KOPT-K1 (cell line): Measurements from ENCODE around the gene FZD10.

ENCODE experiments used
- H3K27ac ChIP-seq: fragments of 200-600 bp; sonication (generic); 2 replicates; pipeline ENCODE4 v1.5.1; 2016; ENCODE audit warnings: antibody characterized with exemption, mild to moderate bottlenecking, low read depth, low read length; ENCODE audit not compliant: poor library complexity, severe bottlenecking
- H3K36me3 ChIP-seq: fragments of 200-600 bp; sonication (generic); 2 replicates; pipeline ENCODE4 v1.5.1; 2017; ENCODE audit warnings: antibody characterized with exemption, mild to moderate bottlenecking, low read length, moderate library complexity; ENCODE audit not compliant: insufficient read depth
- H3K9me3 ChIP-seq: fragments of 200-600 bp; sonication (generic); 2 replicates; pipeline ENCODE4 v1.5.1; 2017; ENCODE audit warnings: antibody characterized with exemption, low read length, mild to moderate bottlenecking; ENCODE audit not compliant: insufficient read depth, poor library complexity, severe bottlenecking

Gene FZD10

DNA sequence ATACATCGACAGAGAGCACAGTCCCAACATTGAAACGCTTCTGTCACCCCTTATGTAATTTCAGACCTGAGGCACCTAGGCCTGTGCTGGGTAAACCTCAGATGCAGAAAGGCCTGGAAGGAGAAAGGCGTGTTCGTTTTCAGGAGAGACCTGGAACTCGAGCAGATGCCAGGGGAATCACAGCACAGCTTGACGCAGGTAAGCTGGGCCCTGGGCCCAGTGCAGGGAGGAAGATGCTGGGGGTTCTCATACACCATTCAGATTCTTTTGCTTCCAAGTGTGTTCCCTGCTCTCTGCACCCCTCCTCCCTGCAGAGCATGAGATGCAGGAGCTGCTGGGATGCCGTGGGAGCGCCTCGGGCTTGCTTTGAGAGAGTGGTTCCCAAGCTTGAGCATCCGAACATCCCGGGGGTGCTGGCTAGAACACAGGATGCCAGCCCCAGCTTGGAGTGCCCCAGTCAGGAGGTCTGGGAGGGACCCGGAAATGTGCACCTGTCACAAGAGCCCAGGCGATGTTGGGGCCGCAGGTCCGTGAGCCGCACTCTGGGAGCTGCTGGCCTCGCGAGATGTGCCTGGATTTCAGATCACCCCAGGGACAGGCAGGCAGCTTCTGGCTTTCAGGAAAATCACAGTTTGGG is 35.9 kb downstream of the FZD10 start:
- no peaks in the 10 kb centered on the region for H3K9me3 ChIP-seq
- H3K36me3 ChIP-seq, result no peaks in the 10 kb centered on the region
- no peak overlapping the region for H3K27ac ChIP-seq

DNA sequence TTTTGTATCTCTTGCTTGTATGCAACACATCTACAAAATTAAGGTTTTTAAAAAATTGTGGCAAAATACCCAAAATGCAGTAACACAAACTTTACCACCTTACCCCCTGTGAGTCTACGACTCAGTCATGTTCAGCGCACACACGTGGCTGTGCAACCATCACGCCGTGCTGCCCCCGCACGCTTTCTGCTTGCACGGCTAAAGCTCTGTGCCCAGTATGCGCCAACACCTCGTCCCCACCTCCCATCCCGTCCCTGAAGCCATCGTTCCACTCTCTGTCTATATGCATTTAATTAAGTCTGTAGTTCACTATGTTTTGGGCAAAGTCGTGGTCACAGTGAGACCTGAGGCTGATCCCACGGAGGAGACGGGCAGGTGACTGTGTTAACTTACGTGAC is 36.4 kb downstream of the FZD10 start:
- no peaks in the 10 kb centered on the region for H3K36me3 ChIP-seq
- no peaks in the 10 kb centered on the region for H3K9me3 ChIP-seq
- no peak overlapping the region for H3K27ac ChIP-seq

DNA sequence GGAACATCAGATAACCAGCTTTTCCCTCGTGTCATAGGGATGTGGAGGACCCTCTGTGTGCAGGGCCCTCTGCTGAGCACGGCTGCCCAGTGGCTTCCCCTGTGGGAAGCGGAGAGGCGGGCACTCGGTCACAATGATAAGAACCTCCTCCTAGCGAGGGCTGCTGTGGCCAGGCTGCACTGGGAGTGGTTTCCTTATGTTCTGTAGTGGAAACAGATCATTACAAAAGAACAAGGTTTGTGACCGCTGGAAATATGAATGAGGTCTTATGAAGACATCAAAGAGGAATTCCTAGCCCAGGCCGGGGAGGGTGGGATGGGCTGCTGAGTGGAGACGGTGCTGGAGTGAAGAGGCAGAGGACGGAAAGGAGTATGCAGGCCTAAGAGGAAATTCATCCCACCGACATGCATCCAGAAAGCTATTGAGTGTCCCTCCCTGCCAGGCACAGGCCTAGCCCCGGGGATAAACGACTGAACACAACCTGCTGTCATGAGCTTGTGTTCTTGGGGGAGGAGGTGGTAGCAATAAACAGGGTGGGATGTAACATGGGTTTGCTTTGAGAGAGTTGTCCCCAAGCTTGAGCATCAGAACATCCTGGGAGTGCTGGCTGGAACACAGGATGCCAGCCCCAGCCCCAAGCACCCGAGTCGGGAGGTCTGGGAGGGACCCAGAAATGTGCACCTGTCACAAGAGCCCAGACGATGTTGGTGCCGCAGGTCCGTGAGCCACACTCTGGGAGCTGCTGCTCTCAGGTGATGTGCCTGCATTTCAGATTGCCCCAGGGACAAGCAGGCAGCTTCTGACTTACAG is 37.5 kb downstream of the FZD10 start:
- Histone ChIP-seq H3K9me3 (no peaks in the 10 kb centered on the region), H3K27ac (no peak overlapping the region), H3K36me3 (no peaks in the 10 kb centered on the region)

DNA sequence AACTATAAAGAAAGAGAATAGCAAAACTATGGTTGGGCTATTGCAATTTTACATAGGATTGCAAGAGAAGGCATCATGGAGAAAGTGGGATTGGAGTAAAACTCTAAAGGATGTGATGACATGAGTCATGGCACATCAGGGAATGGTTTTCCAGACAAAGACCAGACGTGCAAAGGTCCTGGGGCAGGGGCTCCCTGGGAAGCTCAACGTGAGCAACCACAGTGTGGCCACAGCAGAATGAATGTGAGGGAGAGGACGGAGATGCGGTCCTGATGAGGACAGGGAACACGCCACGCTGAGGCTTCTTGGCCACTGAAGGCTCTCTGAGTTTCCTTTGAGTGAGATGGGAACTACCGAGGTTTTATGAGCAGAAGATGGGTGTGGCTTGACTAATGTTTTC is 38.2 kb downstream of the FZD10 start:
- no peaks in the 10 kb centered on the region for H3K36me3 ChIP-seq
- no peaks in the 10 kb centered on the region for H3K9me3 ChIP-seq
- H3K27ac ChIP-seq, result no peak overlapping the region

DNA sequence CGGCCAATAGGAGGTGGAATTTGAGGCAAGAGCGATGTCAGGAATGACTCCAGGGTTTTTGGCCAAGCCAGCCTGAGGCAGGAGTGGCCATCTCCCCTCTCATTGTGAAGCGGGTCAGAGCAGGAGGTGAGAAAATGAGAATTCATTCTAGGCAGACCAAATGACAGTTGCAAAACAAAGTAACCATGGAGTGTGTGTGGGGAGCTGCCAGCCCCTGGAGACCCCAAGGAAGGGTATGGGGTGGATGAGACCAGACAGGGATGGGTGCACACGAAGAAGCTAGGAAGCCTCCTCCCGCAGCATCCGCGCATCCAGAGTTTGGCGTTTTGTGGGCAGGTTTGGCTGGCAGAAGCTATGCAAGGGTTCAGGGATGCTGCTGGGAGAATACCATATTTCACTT is 38.8 kb downstream of the FZD10 start:
- H3K9me3 ChIP-seq, result no peaks in the 10 kb centered on the region
- no peak overlapping the region for H3K27ac ChIP-seq
- H3K36me3 ChIP-seq, result no peaks in the 10 kb centered on the region

DNA sequence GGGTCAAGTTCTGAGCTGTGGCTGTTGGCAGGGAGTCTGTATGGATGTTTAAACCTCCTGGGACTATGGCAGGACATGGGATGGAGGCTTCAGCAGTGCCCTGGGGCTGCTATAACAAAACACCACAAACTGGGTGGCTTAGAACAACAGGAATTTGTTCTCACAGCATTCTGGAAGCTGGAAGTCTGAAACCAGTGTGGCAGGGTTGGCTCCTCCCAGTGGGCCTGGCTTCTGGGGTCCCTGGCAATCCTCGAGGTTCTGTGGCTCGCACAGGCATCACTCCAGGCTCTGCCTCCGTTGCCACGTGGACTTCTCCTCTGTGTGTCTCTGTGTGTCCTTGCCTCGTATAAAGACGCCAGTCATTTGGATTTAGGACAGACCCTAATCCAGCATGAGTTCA is 39.9 kb downstream of the FZD10 start:
- H3K27ac ChIP-seq, result no peak overlapping the region
- no peaks in the 10 kb centered on the region for H3K36me3 ChIP-seq
- H3K9me3 ChIP-seq, result peaks cover 3% of the 10 kb centered on the region

DNA sequence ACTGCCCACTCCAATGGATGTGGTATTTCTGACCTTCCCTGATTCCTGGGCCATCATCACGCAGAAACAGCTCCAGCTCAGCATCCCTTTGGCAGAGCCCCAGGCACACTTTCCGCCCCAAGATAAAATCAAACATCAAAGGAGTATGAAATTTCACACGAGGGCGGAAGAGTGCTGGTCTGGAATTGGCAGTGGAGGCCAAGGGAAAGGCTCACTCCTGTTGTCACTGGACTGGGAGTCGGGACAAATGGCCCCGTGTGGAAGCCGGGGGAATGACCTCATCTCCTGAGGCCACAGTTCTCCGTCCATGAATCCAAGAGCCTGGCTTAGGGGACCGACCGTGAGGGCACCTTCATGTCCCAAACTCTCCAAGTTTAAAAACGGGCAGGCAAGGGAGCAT is 40.9 kb downstream of the FZD10 start:
- H3K9me3 ChIP-seq, result peaks cover 3% of the 10 kb centered on the region
- no peak overlapping the region for H3K27ac ChIP-seq
- H3K36me3 ChIP-seq, result no peaks in the 10 kb centered on the region

DNA sequence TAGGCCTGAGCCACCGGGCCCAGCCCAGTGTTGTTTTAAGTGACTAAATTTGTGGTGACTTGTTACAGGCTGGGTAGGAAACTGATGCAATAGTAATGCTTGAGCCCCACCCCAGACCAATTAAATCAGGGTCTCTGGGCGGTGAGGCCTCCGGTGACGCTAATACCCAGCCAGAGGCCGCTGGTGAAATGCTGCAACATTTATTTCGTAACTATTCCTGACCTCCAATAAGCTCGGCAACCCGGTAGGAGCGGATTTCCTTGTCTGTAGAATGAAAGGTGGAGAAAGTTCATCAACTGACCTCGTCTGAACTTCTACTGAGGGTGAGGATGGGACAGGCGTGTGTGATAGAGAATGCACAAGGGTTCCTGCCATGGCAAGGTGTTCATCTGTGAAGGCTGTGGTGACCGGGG is 42.3 kb downstream of the FZD10 start:
- Histone ChIP-seq H3K27ac (no peak overlapping the region), H3K36me3 (no peaks in the 10 kb centered on the region), H3K9me3 (peaks cover 6% of the 10 kb centered on the region)

DNA sequence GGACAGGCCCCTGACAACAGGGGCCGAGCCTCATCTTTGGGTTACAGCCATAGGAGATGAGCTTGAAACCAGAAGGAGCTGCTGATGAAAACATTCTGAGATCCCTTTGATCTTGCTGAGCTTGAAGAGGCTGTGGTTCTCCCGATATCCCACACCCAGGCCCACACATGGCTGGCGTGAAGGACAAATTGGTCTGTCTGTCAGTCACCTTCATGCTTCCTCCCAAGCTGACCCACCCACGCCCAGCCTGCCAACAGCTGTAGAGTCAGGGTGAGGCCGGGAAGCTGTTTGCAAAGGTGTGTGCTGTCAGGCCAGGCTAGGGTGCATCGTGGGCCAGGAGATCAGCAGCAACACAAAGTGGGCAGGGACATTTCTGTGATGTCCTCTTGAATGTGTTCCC is 43.2 kb downstream of the FZD10 start:
- Histone ChIP-seq H3K27ac (no peak overlapping the region), H3K9me3 (peaks cover 6% of the 10 kb centered on the region), H3K36me3 (no peaks in the 10 kb centered on the region)

DNA sequence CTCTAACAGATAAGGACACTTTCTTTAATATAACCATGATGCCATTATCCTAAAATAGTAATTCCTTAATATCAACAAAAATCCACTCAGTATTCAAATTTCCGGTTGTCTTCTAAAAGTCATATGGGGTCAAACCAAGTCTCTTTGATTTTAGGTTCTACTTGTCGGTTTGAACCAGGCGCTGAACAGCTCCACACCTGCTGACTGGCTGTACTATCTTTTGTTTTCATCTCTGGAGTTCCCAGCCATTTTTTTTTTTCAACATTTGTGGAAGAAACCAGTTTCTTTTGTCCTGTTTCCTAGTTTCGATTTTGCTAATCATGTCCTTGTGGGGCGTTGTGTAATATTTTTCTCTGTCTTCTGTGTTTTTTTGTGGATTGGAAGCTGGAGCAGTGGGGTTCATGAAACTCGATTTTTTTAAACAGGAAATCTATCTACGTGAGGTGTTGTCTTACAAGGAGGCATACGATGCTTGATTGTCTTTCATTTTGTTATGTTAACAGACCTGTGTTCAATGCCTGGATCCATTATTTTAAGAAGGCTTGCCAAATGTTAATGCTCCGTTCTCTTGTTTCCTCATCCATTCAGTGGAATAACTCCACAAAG is 50.2 kb downstream of the FZD10 start:
- peak overlapping the region; percentile 67 for H3K27ac ChIP-seq
- peaks cover 3% of the 10 kb centered on the region for H3K9me3 ChIP-seq
- no peaks in the 10 kb centered on the region for H3K36me3 ChIP-seq

DNA sequence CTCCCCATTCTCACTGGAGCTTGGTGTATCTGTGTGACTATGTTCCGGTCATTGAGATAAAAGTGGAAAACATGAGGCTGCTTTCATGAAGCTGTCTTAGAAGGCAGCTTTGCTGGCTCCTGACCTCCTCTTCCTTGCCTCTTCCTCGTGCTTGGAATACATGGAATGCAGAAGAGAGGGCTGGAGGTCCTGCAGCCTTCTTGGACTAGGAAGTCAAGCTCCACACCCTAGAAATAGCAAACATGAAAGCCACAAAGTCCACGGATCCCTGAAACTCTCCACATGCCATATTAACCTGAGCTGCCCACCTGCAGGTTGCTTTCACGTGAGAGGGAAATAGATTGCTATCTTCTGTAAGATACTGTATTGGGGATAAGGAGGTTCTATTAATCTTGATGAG is 51.0 kb downstream of the FZD10 start:
- H3K27ac ChIP-seq, result peak overlapping the region; percentile 67
- H3K36me3 ChIP-seq, result no peaks in the 10 kb centered on the region
- peaks cover 3% of the 10 kb centered on the region for H3K9me3 ChIP-seq

DNA sequence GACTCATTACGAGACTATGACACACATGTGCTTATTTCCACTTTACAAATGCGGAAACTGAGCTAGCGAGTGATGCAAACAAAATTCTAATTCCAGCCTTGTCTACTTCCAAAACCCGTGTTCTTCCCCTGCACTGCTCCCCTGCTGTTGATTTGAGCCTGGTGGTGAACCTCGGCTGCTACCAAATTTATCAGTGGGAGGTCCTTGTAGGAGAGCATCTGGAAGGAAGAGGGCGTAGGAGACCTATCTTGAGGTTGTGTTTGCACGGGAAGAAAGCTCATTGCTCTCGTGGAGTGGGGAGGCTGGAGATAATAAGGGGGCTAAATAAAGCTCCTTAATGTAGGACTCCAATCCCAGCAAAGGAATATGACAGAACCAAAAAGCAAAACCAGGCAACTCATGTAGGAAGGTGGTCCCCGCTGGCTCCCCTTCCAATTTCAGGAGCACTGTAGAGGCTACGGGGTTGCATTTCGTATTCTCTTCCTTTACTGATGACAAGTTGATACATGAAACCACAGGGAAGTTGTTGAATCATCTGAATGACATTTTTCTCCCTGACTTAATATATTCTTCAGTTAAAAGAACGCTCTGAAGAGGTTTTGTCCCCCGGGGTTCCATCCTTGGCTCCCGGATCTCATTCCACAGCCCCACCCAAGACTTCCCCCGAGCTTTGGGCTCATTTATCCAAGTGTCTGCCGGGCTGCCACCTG is 52.6 kb downstream of the FZD10 start:
- no peak overlapping the region for H3K27ac ChIP-seq
- no peaks in the 10 kb centered on the region for H3K9me3 ChIP-seq

More for the DNA sequence above, 52.6 kb downstream of the FZD10 start:
- H3K36me3 ChIP-seq, result no peaks in the 10 kb centered on the region
